Adrenal gland (tissue), 5 donors: Measurements from ENCODE around the gene ZNF683.

Source experiments
- CTCF ChIP-seq, 6 experiments: fragments of 450-650 bp in 4 of 6; fragments of 200-600 bp in 2 of 6; sonication (generic) in 1 of 6; IDR thresholded peaks; 1 replicate in 5 of 6; 2 replicates in 1 of 6; pipeline versions ENCODE4 v1.5.1 to v1.8.0; 2016 to 2021; ENCODE audit warnings: antibody characterized with exemption in 6 of 6, mild to moderate bottlenecking in 2 of 6, moderate library complexity in 1 of 6
- POLR2A ChIP-seq, 2 donors: fragments of 450-650 bp; IDR thresholded peaks; one replicate each; pipeline ENCODE4 v1.6.1; 2017; ENCODE audit warnings: antibody characterized with exemption in 2 of 2, mild to moderate bottlenecking in 2 of 2, moderate library complexity in 1 of 2
- donor health status: DM: no; HTN: no; CAD: no.

- TF ChIP-seq CTCF (IDR thresholded peaks at IDR 0.05) (no peak), POLR2A (IDR thresholded peaks at IDR 0.05) (no peak)
Observed at GRCh38 chr1:26336477-26337205, 35.9 kb downstream of the ZNF683 start.
